ENCODE results near the gene KIF1A.

DNA sequence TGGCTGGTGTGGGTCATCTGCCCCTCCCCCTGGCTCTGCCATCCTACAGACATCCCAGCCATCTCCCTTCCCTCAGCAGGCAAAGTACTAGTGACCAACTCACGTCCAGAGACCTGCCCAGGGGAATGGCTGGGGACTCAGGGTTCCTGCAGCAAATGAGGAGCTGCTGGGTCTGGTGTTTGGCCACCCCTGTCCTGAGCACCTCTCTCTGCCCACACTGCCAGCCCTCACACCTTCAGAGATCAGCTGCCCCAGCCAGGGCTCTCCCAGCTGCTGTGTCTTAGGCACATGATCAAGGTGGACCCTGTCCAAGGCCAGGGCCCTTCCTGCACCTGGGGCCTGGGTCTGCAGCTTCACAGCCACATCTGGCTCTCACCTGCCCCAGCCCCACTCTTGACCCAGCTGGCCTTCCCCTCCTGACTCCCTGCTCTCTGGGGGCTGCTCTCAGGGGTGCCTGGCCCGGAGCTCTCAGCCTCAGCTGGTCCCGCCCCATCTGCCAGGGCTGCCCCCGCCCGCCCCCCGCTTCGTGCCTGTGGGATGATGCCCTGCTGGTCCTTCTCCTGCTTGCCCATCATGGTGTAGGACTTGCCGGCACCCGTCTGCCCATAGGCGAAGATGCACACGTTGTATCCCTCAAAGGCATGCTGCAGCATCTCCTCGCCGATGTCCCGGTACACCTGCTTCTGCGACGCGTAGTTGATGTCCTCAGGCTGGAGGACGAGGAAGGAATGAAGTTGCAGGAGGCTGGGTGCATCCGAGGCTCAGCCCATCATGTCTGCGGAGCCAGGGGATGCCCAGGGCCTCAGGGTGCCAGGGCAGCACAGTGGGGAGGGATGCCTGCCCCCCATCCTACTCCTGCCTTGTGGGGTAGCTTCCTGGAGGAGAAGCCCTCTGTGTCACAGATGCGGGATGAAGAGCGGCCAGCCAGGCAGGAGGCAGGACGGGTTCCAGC lies 32.2 kb downstream of the KIF1A start:
- TF ChIP-seq, protein P1, sequence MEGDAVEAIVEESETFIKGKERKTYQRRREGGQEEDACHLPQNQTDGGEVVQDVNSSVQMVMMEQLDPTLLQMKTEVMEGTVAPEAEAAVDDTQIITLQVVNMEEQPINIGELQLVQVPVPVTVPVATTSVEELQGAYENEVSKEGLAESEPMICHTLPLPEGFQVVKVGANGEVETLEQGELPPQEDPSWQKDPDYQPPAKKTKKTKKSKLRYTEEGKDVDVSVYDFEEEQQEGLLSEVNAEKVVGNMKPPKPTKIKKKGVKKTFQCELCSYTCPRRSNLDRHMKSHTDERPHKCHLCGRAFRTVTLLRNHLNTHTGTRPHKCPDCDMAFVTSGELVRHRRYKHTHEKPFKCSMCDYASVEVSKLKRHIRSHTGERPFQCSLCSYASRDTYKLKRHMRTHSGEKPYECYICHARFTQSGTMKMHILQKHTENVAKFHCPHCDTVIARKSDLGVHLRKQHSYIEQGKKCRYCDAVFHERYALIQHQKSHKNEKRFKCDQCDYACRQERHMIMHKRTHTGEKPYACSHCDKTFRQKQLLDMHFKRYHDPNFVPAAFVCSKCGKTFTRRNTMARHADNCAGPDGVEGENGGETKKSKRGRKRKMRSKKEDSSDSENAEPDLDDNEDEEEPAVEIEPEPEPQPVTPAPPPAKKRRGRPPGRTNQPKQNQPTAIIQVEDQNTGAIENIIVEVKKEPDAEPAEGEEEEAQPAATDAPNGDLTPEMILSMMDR (IDR thresholded peaks at IDR 0.05; ENCODE audit: extremely low read depth in 1 of 2, insufficient read depth in 1 of 2, low read depth in 1 of 2, low read length in 2 of 2) = no peak
- TF ChIP-seq POLR2A (IDR thresholded peaks at IDR 0.05; ENCODE audit: low read depth, low read length) (no peak), EZH2 (IDR thresholded peaks at IDR 0.05; ENCODE audit: borderline replicate concordance, low read depth, low read length, severe bottlenecking) (no peak), POLR2AphosphoS5 (IDR thresholded peaks at IDR 0.05; ENCODE audit: insufficient read depth, low read depth, low read length) (no peak), MYC (IDR thresholded peaks at IDR 0.05; ENCODE audit: low read depth, low read length) (no peak), JUN (IDR thresholded peaks at IDR 0.05; ENCODE audit: borderline replicate concordance, insufficient read depth, insufficient read length, low read depth) (no peak)
- TF ChIP-seq, protein P2, sequence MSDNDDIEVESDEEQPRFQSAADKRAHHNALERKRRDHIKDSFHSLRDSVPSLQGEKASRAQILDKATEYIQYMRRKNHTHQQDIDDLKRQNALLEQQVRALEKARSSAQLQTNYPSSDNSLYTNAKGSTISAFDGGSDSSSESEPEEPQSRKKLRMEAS (IDR thresholded peaks at IDR 0.05; ENCODE audit: insufficient read depth, insufficient read length) = no peak

Measured in endothelial cell of umbilical vein (primary cell).